SK-N-SH treated with all-trans-retinoic acid at 6 μM for 48 hours (cell line): ENCODE data around the gene DEFB113.

ENCODE experiments used
- ARNTL ChIP-seq: fragments of 450-650 bp; formaldehyde crosslinking; IDR thresholded peaks from 2 replicates; pipeline ENCODE4 v1.5.0; 2020; ENCODE audit warnings: low read depth, mild to moderate bottlenecking, moderate library complexity, borderline replicate concordance
- PPARA ChIP-seq: fragments of 250-450 bp; sonication (Bioruptor Pico); IDR thresholded peaks from 2 replicates; pipeline ENCODE4 v1.5.0; 2020; ENCODE audit warnings: mild to moderate bottlenecking, borderline replicate concordance
- ZFP3 ChIP-seq: fragments of 250-450 bp; sonication (Bioruptor Pico); IDR thresholded peaks from 2 replicates; pipeline ENCODE4 v1.5.0; 2020; ENCODE audit warnings: mild to moderate bottlenecking, moderate library complexity
- ZFP30 ChIP-seq: fragments of 450-650 bp; formaldehyde crosslinking; IDR thresholded peaks from 2 replicates; pipeline ENCODE4 v1.5.0; 2022; ENCODE audit warnings: mild to moderate bottlenecking, moderate library complexity
- ZNF565 ChIP-seq: fragments of 450-650 bp; formaldehyde crosslinking; conservative IDR thresholded peaks from 2 replicates; pipeline ENCODE4 v1.5.0; 2020; ENCODE audit warnings: low read depth, mild to moderate bottlenecking, moderate library complexity
- TF ChIP-seq, protein P1 (sequence below): fragments of 250-450 bp; sonication (Bioruptor Pico); IDR thresholded peaks from 2 replicates; pipeline ENCODE4 v1.8.0; 2020; ENCODE audit warnings: mild to moderate bottlenecking, moderate library complexity, borderline replicate concordance
- TF ChIP-seq, protein P2 (sequence below): fragments of 250-450 bp; sonication (Bioruptor Pico); IDR thresholded peaks from 2 replicates; pipeline ENCODE4 v1.5.1; 2020; ENCODE audit warnings: low read depth, mild to moderate bottlenecking, moderate library complexity

GRCh38 chr6:50003139-50003538, 33.7 kb upstream of the DEFB113 start:
- no peak for TF ChIP-seq ARNTL (CRISPR knock-in tag)
- TF ChIP-seq ZNF565 (CRISPR knock-in tag): no peak
- TF ChIP-seq ZFP30: no peak
- TF ChIP-seq, protein P1, sequence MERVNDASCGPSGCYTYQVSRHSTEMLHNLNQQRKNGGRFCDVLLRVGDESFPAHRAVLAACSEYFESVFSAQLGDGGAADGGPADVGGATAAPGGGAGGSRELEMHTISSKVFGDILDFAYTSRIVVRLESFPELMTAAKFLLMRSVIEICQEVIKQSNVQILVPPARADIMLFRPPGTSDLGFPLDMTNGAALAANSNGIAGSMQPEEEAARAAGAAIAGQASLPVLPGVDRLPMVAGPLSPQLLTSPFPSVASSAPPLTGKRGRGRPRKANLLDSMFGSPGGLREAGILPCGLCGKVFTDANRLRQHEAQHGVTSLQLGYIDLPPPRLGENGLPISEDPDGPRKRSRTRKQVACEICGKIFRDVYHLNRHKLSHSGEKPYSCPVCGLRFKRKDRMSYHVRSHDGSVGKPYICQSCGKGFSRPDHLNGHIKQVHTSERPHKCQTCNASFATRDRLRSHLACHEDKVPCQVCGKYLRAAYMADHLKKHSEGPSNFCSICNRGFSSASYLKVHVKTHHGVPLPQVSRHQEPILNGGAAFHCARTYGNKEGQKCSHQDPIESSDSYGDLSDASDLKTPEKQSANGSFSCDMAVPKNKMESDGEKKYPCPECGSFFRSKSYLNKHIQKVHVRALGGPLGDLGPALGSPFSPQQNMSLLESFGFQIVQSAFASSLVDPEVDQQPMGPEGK (CRISPR knock-in tag): no peak
- TF ChIP-seq, protein P2, sequence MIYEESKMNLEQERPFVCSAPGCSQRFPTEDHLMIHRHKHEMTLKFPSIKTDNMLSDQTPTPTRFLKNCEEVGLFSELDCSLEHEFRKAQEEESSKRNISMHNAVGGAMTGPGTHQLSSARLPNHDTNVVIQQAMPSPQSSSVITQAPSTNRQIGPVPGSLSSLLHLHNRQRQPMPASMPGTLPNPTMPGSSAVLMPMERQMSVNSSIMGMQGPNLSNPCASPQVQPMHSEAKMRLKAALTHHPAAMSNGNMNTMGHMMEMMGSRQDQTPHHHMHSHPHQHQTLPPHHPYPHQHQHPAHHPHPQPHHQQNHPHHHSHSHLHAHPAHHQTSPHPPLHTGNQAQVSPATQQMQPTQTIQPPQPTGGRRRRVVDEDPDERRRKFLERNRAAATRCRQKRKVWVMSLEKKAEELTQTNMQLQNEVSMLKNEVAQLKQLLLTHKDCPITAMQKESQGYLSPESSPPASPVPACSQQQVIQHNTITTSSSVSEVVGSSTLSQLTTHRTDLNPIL (CRISPR knock-in tag): no peak
- no peak for TF ChIP-seq PPARA
- no peak for TF ChIP-seq ZFP3 (CRISPR knock-in tag)
